Measurements from ENCODE around the gene RAB18. TPM values are rescaled to one million over a fixed set of nuclear protein-coding genes. Genes with fewer than 3 reads are reported as not detected.

Gene RAB18
- polyA plus RNA-seq, 1 donor (not counting 4 experiments of a cell fraction or from before 2014, with no cell fraction given): 179 TPM

GRCh38 chr10:27457261-27457945 is 46.7 kb upstream of the RAB18 start:
- dilution Hi-C loops (cut with MboI; ENCODE audit: extremely low pct_ligation_motif_present, low sequenced_read_pairs): no loop called here
- DNase-seq (ENCODE audit: low read depth, low spot score): no peak
- no peaks in the 10 kb centered on the region for H3K36me3 ChIP-seq (ENCODE audit: control insufficient read depth in 2 of 2, extremely low read depth in 1 of 2, insufficient read depth in 2 of 2, low read length in 2 of 2)
- H4K20me1 ChIP-seq (ENCODE audit: control insufficient read depth, extremely low read depth, insufficient read depth, low read length): no peaks in the 10 kb centered on the region
- H3K27ac ChIP-seq (ENCODE audit: control insufficient read depth, insufficient read depth, low read length): no peak overlapping the region
- no peak for TF ChIP-seq CTCF (optimal IDR thresholded peaks at IDR 0.05 in 1 of 3, IDR thresholded peaks at IDR 0.05 in 1 of 3, conservative IDR thresholded peaks at IDR 0.05 in 1 of 3; ENCODE audit: extremely low read depth in 1 of 3, insufficient read depth in 2 of 3, low read length in 3 of 3)
- no peak for TF ChIP-seq EZH2 (IDR thresholded peaks at IDR 0.05; ENCODE audit: low read length)
- no peak overlapping the region for H3K9ac ChIP-seq (ENCODE audit: control insufficient read depth, extremely low read depth, insufficient read depth, low read length)
- H2AFZ ChIP-seq (ENCODE audit: control insufficient read depth, low read length): no peak overlapping the region
- no peaks in the 10 kb centered on the region for H3K4me1 ChIP-seq (ENCODE audit: control insufficient read depth, extremely low read depth, insufficient read depth, low read length)
- H3K4me3 ChIP-seq (ENCODE audit: control insufficient read depth in 2 of 3, extremely low read depth in 1 of 3, insufficient read depth in 2 of 3, low read depth in 1 of 3, low read length in 3 of 3): no peak overlapping the region
- H3K9me3 ChIP-seq (ENCODE audit: control insufficient read depth, low read depth, low read length): no peaks in the 10 kb centered on the region
- no peaks in the 10 kb centered on the region for H3K27me3 ChIP-seq (ENCODE audit: control insufficient read depth, extremely low read depth, insufficient read depth, low read length)
- no peaks in the 10 kb centered on the region for H3K79me2 ChIP-seq (ENCODE audit: control insufficient read depth, insufficient read depth, low read length)
- FAIRE-seq: no peak
- H3K4me2 ChIP-seq (ENCODE audit: control insufficient read depth, extremely low read depth, insufficient read depth, low read depth, low read length): no peak overlapping the region
- H3K9me1 ChIP-seq (ENCODE audit: control insufficient read depth, extremely low read depth, insufficient read depth, low read length): no peaks in the 10 kb centered on the region

GRCh38 chr10:27457966-27458365 is 46.1 kb upstream of the RAB18 start:
- no peaks in the 10 kb centered on the region for H3K36me3 ChIP-seq (ENCODE audit: control insufficient read depth in 2 of 2, extremely low read depth in 1 of 2, insufficient read depth in 2 of 2, low read length in 2 of 2)
- no peak overlapping the region for H2AFZ ChIP-seq (ENCODE audit: control insufficient read depth, low read length)
- FAIRE-seq (no peak), DNase-seq (ENCODE audit: low read depth, low spot score) (no peak)
- dilution Hi-C loops (cut with MboI; ENCODE audit: extremely low pct_ligation_motif_present, low sequenced_read_pairs): no loop called here
- H3K4me3 ChIP-seq (ENCODE audit: control insufficient read depth in 2 of 3, extremely low read depth in 1 of 3, insufficient read depth in 2 of 3, low read depth in 1 of 3, low read length in 3 of 3): no peak overlapping the region
- H3K9me3 ChIP-seq (ENCODE audit: control insufficient read depth, low read depth, low read length): no peaks in the 10 kb centered on the region
- no peak overlapping the region for H3K27ac ChIP-seq (ENCODE audit: control insufficient read depth, insufficient read depth, low read length)
- TF ChIP-seq EZH2 (IDR thresholded peaks at IDR 0.05; ENCODE audit: low read length): no peak
- no peak for TF ChIP-seq CTCF (optimal IDR thresholded peaks at IDR 0.05 in 1 of 3, IDR thresholded peaks at IDR 0.05 in 1 of 3, conservative IDR thresholded peaks at IDR 0.05 in 1 of 3; ENCODE audit: extremely low read depth in 1 of 3, insufficient read depth in 2 of 3, low read length in 3 of 3)
- no peak overlapping the region for H3K9ac ChIP-seq (ENCODE audit: control insufficient read depth, extremely low read depth, insufficient read depth, low read length)
- no peaks in the 10 kb centered on the region for H3K27me3 ChIP-seq (ENCODE audit: control insufficient read depth, extremely low read depth, insufficient read depth, low read length)
- H3K4me2 ChIP-seq (ENCODE audit: control insufficient read depth, extremely low read depth, insufficient read depth, low read depth, low read length): no peak overlapping the region
- H3K4me1 ChIP-seq (ENCODE audit: control insufficient read depth, extremely low read depth, insufficient read depth, low read length): no peaks in the 10 kb centered on the region
- H3K79me2 ChIP-seq (ENCODE audit: control insufficient read depth, insufficient read depth, low read length): no peaks in the 10 kb centered on the region
- H3K9me1 ChIP-seq (ENCODE audit: control insufficient read depth, extremely low read depth, insufficient read depth, low read length): no peaks in the 10 kb centered on the region
- no peaks in the 10 kb centered on the region for H4K20me1 ChIP-seq (ENCODE audit: control insufficient read depth, extremely low read depth, insufficient read depth, low read length)

Data from keratinocyte (primary cell).